NCI-H226 (cell line): ENCODE measurements around the gene TIMM21.

Experiments used
- DNase-seq: peaks from one replicate; pipeline ENCODE4 v3.0.0-alpha.2; 2015

Gene TIMM21

GRCh38 chr18:74196220-74197119 is 48.1 kb downstream of the TIMM21 start:
- DNase-seq = no peak

- no peak for DNase-seq
These were observed 49.5 kb downstream of the TIMM21 start for GRCh38 chr18:74197705-74198341.

GRCh38 chr18:74198453-74198852 is 50.1 kb downstream of the TIMM21 start:
- DNase-seq = no peak

GRCh38 chr18:74200780-74201179 is 52.5 kb downstream of the TIMM21 start:
- DNase-seq = no peak

GRCh38 chr18:74203811-74204210 is 55.5 kb downstream of the TIMM21 start:
- no peak for DNase-seq

- DNase-seq = no peak
These were observed 56.3 kb downstream of the TIMM21 start for GRCh38 chr18:74204526-74205152.
